GM23338 (cell line): ENCODE results near the gene SRP68. TPM values are rescaled to one million over a fixed set of nuclear protein-coding genes. Genes with fewer than 3 reads are reported as not detected.

ENCODE experiments used
- ATAC-seq: fragments of 200-7000 bp; cut with Tn5 transposase; 3 replicates; pipeline ENCODE4 v1.9.1; 2020
- DNase-seq: peaks from one replicate; pipeline ENCODE4 v3.0.0-alpha.2; 2015; ENCODE audit warnings: low spot score
- H2AFZ ChIP-seq: fragments of 200-600 bp; sonication (generic); 2 replicates; pipeline ENCODE4 v1.8.0; 2016; ENCODE audit warnings: antibody characterized with exemption, mild to moderate bottlenecking, moderate library complexity
- H3F3A ChIP-seq: fragments of 200-600 bp; sonication (generic); replicated peaks from 2 replicates; pipeline ENCODE4 v1.8.0; 2017; ENCODE audit warnings: antibody characterized with exemption, mixed run types, low read depth
- H3K27ac ChIP-seq: fragments of 200-600 bp; sonication (generic); 2 replicates; pipeline ENCODE4 v1.6.1; 2016; ENCODE audit warnings: low read depth
- H3K27me3 ChIP-seq: fragments of 200-600 bp; sonication (generic); 2 replicates; pipeline ENCODE4 v1.8.0; 2016; ENCODE audit warnings: mild to moderate bottlenecking, mixed run types, moderate library complexity; ENCODE audit not compliant: insufficient read depth
- H3K36me3 ChIP-seq: fragments of 200-600 bp; sonication (generic); 2 replicates; pipeline ENCODE4 v1.8.0; 2016; ENCODE audit warnings: mild to moderate bottlenecking; ENCODE audit not compliant: insufficient read depth
- H3K4me1 ChIP-seq: fragments of 200-600 bp; sonication (generic); 2 replicates; pipeline ENCODE4 v1.8.0; 2016; ENCODE audit warnings: mild to moderate bottlenecking, moderate library complexity; ENCODE audit not compliant: insufficient read depth
- H3K4me2 ChIP-seq: fragments of 200-600 bp; sonication (generic); 2 replicates; pipeline ENCODE4 v1.7.1; 2017; ENCODE audit warnings: mixed run types
- H3K4me3 ChIP-seq: fragments of 200-600 bp; sonication (generic); 2 replicates; pipeline ENCODE4 v1.6.1; 2016; ENCODE audit warnings: mixed run types
- H3K79me2 ChIP-seq: fragments of 200-600 bp; sonication (generic); replicated peaks from 2 replicates; pipeline ENCODE4 v1.8.0; 2017; ENCODE audit warnings: mild to moderate bottlenecking; ENCODE audit not compliant: insufficient read depth
- H3K9me2 ChIP-seq: fragments of 200-600 bp; sonication (generic); 2 replicates; pipeline ENCODE4 v1.8.0; 2017; ENCODE audit not compliant: insufficient read depth
- H4K20me1 ChIP-seq: fragments of 200-600 bp; sonication (generic); replicated peaks from 2 replicates; pipeline ENCODE4 v1.8.0; 2017; ENCODE audit warnings: mild to moderate bottlenecking; ENCODE audit not compliant: insufficient read depth
- H3K27ac Mint-ChIP-seq: 2 replicates; pipeline ENCODE4 v1.8.0; 2020; ENCODE audit warnings: inconsistent platforms, mild to moderate bottlenecking, moderate library complexity, mixed read lengths
- H3K27me3 Mint-ChIP-seq: 3 replicates; pipeline ENCODE4 v1.8.0; 2022; ENCODE audit warnings: low read depth, mild to moderate bottlenecking, moderate library complexity, mixed read lengths, inconsistent platforms; ENCODE audit not compliant: insufficient read depth, poor library complexity
- H3K36me3 Mint-ChIP-seq: 3 replicates; pipeline ENCODE4 v1.8.0; 2021; ENCODE audit warnings: low read depth, mild to moderate bottlenecking, inconsistent platforms, moderate library complexity, mixed read lengths
- H3K4me1 Mint-ChIP-seq: 3 replicates; pipeline ENCODE4 v1.8.0; 2020; ENCODE audit warnings: mild to moderate bottlenecking, inconsistent platforms, mixed read lengths
- H3K4me3 Mint-ChIP-seq: 3 replicates; pipeline ENCODE4 v1.8.0; 2021; ENCODE audit warnings: moderate library complexity, mild to moderate bottlenecking, inconsistent platforms, mixed read lengths
- H3K9me3 Mint-ChIP-seq: 3 replicates; pipeline ENCODE4 v1.8.0; 2020; ENCODE audit warnings: moderate library complexity, mild to moderate bottlenecking, inconsistent platforms, mixed read lengths
- CREB1 ChIP-seq: fragments of 250-450 bp; sonication (Bioruptor Pico); IDR thresholded peaks from 2 replicates; pipeline ENCODE4 v1.5.0; 2020; ENCODE audit warnings: low read depth, mild to moderate bottlenecking, moderate library complexity
- EZH2 ChIP-seq: fragments of 200-600 bp; sonication (generic); IDR thresholded peaks from one replicate; pipeline ENCODE4 v1.8.0; 2017; ENCODE audit warnings: antibody characterized with exemption, mild to moderate bottlenecking, low read depth; ENCODE audit not compliant: unreplicated experiment
- NANOG ChIP-seq: IDR thresholded peaks from 2 replicates; pipeline ENCODE4 v1.6.1; 2016; ENCODE audit warnings: antibody characterized with exemption, borderline replicate concordance
- STAT1 ChIP-seq: IDR thresholded peaks from one replicate; pipeline ENCODE4 v1.6.1; 2016; ENCODE audit warnings: antibody characterized with exemption; ENCODE audit not compliant: unreplicated experiment
- ZNF114 ChIP-seq: fragments of 250-450 bp; sonication (Bioruptor Pico); IDR thresholded peaks from 2 replicates; pipeline ENCODE4 v1.5.0; 2020; ENCODE audit warnings: mild to moderate bottlenecking, moderate library complexity
- ZNF331 ChIP-seq: fragments of 250-450 bp; sonication (Bioruptor Pico); IDR thresholded peaks from 2 replicates; pipeline ENCODE4 v1.5.0; 2020; ENCODE audit warnings: low read depth, mild to moderate bottlenecking, moderate library complexity
- polyA plus RNA-seq: library from polyadenylated mRNA; unstranded; fragments of >200 nt; fragmentation: Nextera tagmentation; extraction: Ambion mirVana; gene quantifications from 2 replicates; pipeline ENCODE4 v1.2.1, GENCODE V29; 2016
- total RNA-seq: library from RNA; depleted of rRNA; stranded (reverse); fragments of >200 nt; shearing (Covaris generic); gene quantifications from 2 replicates; pipeline ENCODE4 v1.2.3, GENCODE V29; 2014
- TF ChIP-seq, protein P1 (sequence below): fragments of 250-450 bp; sonication (Bioruptor Pico); IDR thresholded peaks from 2 replicates; pipeline ENCODE4 v1.5.0; 2020; ENCODE audit warnings: mild to moderate bottlenecking, moderate library complexity
- TF ChIP-seq, protein P2 (sequence below): IDR thresholded peaks from one replicate; pipeline ENCODE4 v1.6.1; 2018; ENCODE audit warnings: antibody characterized with exemption; ENCODE audit not compliant: unreplicated experiment

The SRP68 gene
- total and polyA plus RNA-seq, 2 experiments from 2014 or later = 30.7 to 62.8 TPM

- Mint-ChIP-seq H3K9me3 (no peaks in the 10 kb centered on the region), H3K4me3 (no peak overlapping the region), H3K27me3 (no peaks in the 10 kb centered on the region), H3K4me1 (no peaks in the 10 kb centered on the region), H3K36me3 (peaks cover 75% of the 10 kb centered on the region), H3K27ac (no peak overlapping the region)
- no peak overlapping the region for H3K4me3 ChIP-seq
- no peak for DNase-seq
- H3K27me3 ChIP-seq = no peaks in the 10 kb centered on the region
- no peaks in the 10 kb centered on the region for H3K9me2 ChIP-seq
- no peaks in the 10 kb centered on the region; the same call in 1 of the 2 replicates for H4K20me1 ChIP-seq
- H3K27ac ChIP-seq = no peak overlapping the region
- H3K79me2 ChIP-seq = no peaks in the 10 kb centered on the region
- H2AFZ ChIP-seq = no peak overlapping the region
- H3F3A ChIP-seq = no peaks in the 10 kb centered on the region
- TF ChIP-seq ZNF114 (no peak), NANOG (no peak), CREB1 (CRISPR knock-in tag) (no peak), ZNF331 (CRISPR knock-in tag) (no peak), EZH2 (no peak), STAT1 (no peak)
- TF ChIP-seq, protein P1, sequence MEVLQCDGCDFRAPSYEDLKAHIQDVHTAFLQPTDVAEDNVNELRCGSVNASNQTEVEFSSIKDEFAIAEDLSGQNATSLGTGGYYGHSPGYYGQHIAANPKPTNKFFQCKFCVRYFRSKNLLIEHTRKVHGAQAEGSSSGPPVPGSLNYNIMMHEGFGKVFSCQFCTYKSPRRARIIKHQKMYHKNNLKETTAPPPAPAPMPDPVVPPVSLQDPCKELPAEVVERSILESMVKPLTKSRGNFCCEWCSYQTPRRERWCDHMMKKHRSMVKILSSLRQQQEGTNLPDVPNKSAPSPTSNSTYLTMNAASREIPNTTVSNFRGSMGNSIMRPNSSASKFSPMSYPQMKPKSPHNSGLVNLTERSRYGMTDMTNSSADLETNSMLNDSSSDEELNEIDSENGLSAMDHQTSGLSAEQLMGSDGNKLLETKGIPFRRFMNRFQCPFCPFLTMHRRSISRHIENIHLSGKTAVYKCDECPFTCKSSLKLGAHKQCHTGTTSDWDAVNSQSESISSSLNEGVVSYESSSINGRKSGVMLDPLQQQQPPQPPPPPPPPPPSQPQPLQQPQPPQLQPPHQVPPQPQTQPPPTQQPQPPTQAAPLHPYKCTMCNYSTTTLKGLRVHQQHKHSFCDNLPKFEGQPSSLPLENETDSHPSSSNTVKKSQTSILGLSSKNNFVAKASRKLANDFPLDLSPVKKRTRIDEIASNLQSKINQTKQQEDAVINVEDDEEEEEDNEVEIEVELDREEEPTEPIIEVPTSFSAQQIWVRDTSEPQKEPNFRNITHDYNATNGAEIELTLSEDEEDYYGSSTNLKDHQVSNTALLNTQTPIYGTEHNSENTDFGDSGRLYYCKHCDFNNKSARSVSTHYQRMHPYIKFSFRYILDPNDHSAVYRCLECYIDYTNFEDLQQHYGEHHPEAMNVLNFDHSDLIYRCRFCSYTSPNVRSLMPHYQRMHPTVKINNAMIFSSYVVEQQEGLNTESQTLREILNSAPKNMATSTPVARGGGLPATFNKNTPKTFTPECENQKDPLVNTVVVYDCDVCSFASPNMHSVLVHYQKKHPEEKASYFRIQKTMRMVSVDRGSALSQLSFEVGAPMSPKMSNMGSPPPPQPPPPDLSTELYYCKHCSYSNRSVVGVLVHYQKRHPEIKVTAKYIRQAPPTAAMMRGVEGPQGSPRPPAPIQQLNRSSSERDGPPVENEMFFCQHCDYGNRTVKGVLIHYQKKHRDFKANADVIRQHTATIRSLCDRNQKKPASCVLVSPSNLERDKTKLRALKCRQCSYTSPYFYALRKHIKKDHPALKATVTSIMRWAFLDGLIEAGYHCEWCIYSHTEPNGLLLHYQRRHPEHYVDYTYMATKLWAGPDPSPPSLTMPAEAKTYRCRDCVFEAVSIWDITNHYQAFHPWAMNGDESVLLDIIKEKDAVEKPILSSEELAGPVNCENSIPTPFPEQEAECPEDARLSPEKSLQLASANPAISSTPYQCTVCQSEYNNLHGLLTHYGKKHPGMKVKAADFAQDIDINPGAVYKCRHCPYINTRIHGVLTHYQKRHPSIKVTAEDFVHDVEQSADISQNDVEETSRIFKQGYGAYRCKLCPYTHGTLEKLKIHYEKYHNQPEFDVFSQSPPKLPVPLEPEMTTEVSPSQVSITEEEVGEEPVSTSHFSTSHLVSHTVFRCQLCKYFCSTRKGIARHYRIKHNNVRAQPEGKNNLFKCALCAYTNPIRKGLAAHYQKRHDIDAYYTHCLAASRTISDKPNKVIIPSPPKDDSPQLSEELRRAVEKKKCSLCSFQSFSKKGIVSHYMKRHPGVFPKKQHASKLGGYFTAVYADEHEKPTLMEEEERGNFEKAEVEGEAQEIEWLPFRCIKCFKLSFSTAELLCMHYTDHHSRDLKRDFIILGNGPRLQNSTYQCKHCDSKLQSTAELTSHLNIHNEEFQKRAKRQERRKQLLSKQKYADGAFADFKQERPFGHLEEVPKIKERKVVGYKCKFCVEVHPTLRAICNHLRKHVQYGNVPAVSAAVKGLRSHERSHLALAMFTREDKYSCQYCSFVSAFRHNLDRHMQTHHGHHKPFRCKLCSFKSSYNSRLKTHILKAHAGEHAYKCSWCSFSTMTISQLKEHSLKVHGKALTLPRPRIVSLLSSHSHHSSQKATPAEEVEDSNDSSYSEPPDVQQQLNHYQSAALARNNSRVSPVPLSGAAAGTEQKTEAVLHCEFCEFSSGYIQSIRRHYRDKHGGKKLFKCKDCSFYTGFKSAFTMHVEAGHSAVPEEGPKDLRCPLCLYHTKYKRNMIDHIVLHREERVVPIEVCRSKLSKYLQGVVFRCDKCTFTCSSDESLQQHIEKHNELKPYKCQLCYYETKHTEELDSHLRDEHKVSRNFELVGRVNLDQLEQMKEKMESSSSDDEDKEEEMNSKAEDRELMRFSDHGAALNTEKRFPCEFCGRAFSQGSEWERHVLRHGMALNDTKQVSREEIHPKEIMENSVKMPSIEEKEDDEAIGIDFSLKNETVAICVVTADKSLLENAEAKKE = no peak
- TF ChIP-seq, protein P2, sequence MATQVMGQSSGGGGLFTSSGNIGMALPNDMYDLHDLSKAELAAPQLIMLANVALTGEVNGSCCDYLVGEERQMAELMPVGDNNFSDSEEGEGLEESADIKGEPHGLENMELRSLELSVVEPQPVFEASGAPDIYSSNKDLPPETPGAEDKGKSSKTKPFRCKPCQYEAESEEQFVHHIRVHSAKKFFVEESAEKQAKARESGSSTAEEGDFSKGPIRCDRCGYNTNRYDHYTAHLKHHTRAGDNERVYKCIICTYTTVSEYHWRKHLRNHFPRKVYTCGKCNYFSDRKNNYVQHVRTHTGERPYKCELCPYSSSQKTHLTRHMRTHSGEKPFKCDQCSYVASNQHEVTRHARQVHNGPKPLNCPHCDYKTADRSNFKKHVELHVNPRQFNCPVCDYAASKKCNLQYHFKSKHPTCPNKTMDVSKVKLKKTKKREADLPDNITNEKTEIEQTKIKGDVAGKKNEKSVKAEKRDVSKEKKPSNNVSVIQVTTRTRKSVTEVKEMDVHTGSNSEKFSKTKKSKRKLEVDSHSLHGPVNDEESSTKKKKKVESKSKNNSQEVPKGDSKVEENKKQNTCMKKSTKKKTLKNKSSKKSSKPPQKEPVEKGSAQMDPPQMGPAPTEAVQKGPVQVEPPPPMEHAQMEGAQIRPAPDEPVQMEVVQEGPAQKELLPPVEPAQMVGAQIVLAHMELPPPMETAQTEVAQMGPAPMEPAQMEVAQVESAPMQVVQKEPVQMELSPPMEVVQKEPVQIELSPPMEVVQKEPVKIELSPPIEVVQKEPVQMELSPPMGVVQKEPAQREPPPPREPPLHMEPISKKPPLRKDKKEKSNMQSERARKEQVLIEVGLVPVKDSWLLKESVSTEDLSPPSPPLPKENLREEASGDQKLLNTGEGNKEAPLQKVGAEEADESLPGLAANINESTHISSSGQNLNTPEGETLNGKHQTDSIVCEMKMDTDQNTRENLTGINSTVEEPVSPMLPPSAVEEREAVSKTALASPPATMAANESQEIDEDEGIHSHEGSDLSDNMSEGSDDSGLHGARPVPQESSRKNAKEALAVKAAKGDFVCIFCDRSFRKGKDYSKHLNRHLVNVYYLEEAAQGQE = no peak
- ATAC-seq = no peak
- no peak overlapping the region for H3K4me2 ChIP-seq
- peaks cover 20% of the 10 kb centered on the region for H3K36me3 ChIP-seq
- H3K4me1 ChIP-seq = no peaks in the 10 kb centered on the region
Observed at GRCh38 chr17:76095943-76096342, 23.6 kb upstream of the SRP68 start.
